ENCODE data around the gene DNAJC25.

- TF ChIP-seq CTCF (IDR thresholded peaks at IDR 0.05; ENCODE audit: low read depth, low read length) (no peak), EZH2phosphoT487 (IDR thresholded peaks at IDR 0.05; ENCODE audit: low read depth) (no peak)
These were observed 48.2 kb upstream of the DNAJC25 start for GRCh38 chr9:111582888-111583287.
